Measurements from ENCODE around the gene CHRM4.

- TF ChIP-seq CTCF (conservative IDR thresholded peaks at IDR 0.05; ENCODE audit: low read length) (no peak), EZH2phosphoT487 (IDR thresholded peaks at IDR 0.05; ENCODE audit: borderline replicate concordance, low read depth, low read length) (no peak)
These were observed 3.5 kb downstream of the CHRM4 start for GRCh38 chr11:46387919-46388618.
